Measurements from ENCODE around the gene MYRIP. TPM values are rescaled to one million over a fixed set of nuclear protein-coding genes. Genes with fewer than 3 reads are reported as not detected.
A peak's percentile ranks its signal among the peaks of the same experiment; 100 is the strongest.
"Not testable (repeated sequence)": the region's sequence is repeated elsewhere in the genome, so short reads cannot be mapped to it uniquely, and the experiment has no call there.

MYRIP gene
- total RNA-seq, 1 experiment from 2014 or later, result not detected

GRCh38 chr3:40009991-40010390 lies 200.6 kb downstream of the MYRIP start:
- DNase-seq (ENCODE audit: low spot score), result peak; percentile 71
- in situ Hi-C loops (cut with HindIII; ENCODE audit: low sequenced_read_pairs), result no loop called here

- DNase-seq (ENCODE audit: low spot score), result no peak
- in situ Hi-C loops (cut with HindIII; ENCODE audit: low sequenced_read_pairs), result no loop called here
Observed at GRCh38 chr3:40012381-40012780, 203.0 kb downstream of the MYRIP start.

- DNase-seq (ENCODE audit: low spot score), result no peak
- in situ Hi-C loops (cut with HindIII; ENCODE audit: low sequenced_read_pairs), result no loop called here
Observed at GRCh38 chr3:40016391-40016790, 207.0 kb downstream of the MYRIP start.

DNA sequence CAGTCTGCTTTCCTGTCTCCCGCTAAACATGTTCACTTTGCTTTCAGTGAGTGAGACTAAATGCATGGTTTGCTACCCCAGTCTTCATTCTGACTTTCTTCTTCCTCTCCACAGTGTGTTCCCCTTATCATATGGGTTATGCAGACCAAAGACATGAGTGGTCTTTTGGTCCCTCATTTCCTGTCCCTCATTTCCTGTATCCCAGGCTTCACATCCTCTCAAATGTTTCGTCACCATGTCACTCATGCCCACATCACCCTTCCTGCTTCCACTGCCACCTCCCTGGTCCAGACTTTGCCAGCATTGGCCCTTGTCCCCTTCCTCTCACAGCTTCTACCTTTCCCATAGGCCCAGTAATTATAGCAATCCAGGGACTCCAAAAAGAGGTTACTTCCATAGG lies 209.0 kb downstream of the MYRIP start:
- no peak for DNase-seq (ENCODE audit: low spot score)
- in situ Hi-C loops (cut with HindIII; ENCODE audit: low sequenced_read_pairs), result no loop called here

DNA sequence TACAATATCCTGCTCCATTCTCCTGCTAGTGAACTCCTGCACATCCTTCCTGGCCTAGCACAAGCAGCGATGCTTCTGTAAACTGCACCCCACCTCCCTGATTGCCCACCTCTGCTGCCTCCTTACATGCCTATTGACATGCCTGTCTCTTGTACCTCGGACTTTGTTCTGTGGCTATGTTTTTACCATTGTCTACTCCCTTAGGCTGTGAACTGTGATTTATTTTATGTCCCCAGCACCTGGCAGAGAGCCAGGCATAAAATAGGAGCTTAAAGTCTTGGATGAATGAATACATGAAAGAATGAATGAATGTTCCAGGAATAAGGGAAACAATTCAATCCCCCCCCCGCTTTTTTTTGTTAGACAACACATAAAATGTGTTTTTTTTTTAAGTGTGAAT lies 210.0 kb downstream of the MYRIP start:
- DNase-seq (ENCODE audit: low spot score), result no peak
- in situ Hi-C loops (cut with HindIII; ENCODE audit: low sequenced_read_pairs), result no loop called here

DNA sequence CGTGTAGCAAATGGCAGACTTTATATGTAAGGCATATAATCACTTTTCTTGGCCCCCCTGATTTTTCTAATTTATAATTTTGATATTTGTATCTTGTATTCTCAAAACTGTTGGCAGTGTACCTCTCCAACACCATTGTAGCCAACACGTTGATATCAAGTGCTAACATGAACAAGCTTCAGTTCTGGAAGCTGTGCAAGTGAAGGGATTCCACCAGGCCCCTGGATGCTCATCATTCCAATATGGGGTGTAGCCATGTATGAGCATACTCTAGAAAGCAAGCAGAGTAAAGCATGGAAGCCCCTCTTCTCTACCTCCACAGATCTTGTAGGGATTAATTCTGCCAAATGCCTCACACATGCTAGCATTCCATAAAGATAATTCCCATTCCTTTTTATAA lies 211.3 kb downstream of the MYRIP start:
- no peak for DNase-seq (ENCODE audit: low spot score)
- in situ Hi-C loops (cut with HindIII; ENCODE audit: low sequenced_read_pairs), result no loop called here

GRCh38 chr3:40021338-40021737 lies 211.9 kb downstream of the MYRIP start:
- in situ Hi-C loops (cut with HindIII; ENCODE audit: low sequenced_read_pairs), result no loop called here
- DNase-seq (ENCODE audit: low spot score), result no peak

- in situ Hi-C loops (cut with HindIII; ENCODE audit: low sequenced_read_pairs), result no loop called here
Observed at GRCh38 chr3:40022297-40022827, 213.0 kb downstream of the MYRIP start.

DNA sequence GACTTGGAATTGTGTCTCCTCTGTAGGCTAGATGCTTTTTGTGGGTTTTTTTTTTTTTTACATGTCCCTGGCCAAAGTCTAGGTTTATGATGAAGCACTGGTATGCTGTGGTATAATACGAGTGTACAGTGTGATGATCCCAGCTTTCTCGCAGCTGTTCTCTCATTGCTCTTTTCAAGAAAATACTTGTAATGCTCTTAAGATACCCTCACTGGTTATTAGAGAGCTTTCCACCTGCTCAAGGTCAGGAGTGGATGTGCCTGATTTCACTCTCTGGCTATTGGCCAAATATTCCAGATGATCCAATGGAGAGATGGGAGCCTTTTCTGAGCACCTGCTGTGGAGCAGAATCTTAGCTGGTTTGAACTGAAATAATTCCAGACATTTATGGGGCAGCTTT lies 215.1 kb downstream of the MYRIP start:
- DNase-seq (ENCODE audit: low spot score), result no peak
- in situ Hi-C loops (cut with HindIII; ENCODE audit: low sequenced_read_pairs), result no loop called here

More at GRCh38 chr3:40022297-40022827, 213.0 kb downstream of the MYRIP start:
- no peak for DNase-seq (ENCODE audit: low spot score)

- DNase-seq (ENCODE audit: low spot score); in situ Hi-C loops (cut with HindIII; ENCODE audit: low sequenced_read_pairs): not testable (repeated sequence)
Observed at GRCh38 chr3:40025892-40026291, 216.5 kb downstream of the MYRIP start.

- no peak for DNase-seq (ENCODE audit: low spot score)
- in situ Hi-C loops (cut with HindIII; ENCODE audit: low sequenced_read_pairs), result no loop called here
Observed at GRCh38 chr3:40035177-40035576, 225.8 kb downstream of the MYRIP start.

- no peak for DNase-seq (ENCODE audit: low spot score)
- in situ Hi-C loops (cut with HindIII; ENCODE audit: low sequenced_read_pairs), result no loop called here
Observed at GRCh38 chr3:40037582-40037981, 228.2 kb downstream of the MYRIP start.

GRCh38 chr3:40042752-40043443 lies 233.5 kb downstream of the MYRIP start:
- peak; percentile 86 for DNase-seq (ENCODE audit: low spot score)
- in situ Hi-C loops (cut with HindIII; ENCODE audit: low sequenced_read_pairs), result no loop called here

GRCh38 chr3:40043444-40043755 lies 234.0 kb downstream of the MYRIP start:
- in situ Hi-C loops (cut with HindIII; ENCODE audit: low sequenced_read_pairs), result no loop called here
- no peak for DNase-seq (ENCODE audit: low spot score)

GRCh38 chr3:40044487-40044886 lies 235.1 kb downstream of the MYRIP start:
- DNase-seq (ENCODE audit: low spot score), result no peak
- in situ Hi-C loops (cut with HindIII; ENCODE audit: low sequenced_read_pairs), result no loop called here

DNA sequence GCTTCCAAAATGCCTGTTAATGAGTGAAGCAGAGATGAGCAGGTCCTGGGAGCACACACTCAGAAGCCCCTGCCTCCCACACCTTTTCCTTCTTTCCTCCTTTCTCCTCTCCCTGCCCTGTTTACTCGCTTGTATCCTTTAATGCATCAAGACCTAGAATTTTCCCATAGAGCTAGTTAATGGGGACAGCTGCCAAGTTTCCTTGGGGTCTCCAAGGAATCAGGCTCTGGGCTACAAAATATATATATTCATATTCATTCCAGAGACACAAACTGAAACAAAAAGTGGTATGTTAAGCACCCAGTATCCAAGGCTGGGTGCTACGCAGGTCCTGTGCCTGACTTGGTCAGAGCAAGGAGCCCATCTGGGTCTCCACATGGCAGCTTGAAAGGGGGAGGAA lies 235.6 kb downstream of the MYRIP start:
- in situ Hi-C loops (cut with HindIII; ENCODE audit: low sequenced_read_pairs), result no loop called here
- DNase-seq (ENCODE audit: low spot score), result no peak

DNA sequence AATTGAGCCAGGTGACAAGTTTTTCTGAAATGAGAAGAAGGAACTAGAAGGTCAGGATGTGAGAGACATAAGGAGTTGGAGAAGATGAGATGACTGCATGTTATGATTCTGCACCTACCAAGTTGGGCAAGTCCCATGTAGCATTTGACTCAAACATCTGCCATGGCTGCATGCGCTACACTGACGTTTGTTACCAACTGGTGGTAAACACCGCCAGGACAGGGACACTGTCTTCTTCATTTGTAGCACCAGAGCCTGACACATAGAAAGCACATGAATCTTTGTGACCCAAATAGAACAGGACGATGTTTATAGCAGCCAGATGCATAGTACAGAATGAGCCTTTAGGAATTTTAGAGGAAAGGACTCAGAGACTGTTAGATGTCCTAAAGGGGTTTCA lies 236.7 kb downstream of the MYRIP start:
- in situ Hi-C loops (cut with HindIII; ENCODE audit: low sequenced_read_pairs), result no loop called here
- DNase-seq (ENCODE audit: low spot score), result no peak

- in situ Hi-C loops (cut with HindIII; ENCODE audit: low sequenced_read_pairs), result no loop called here
- no peak for DNase-seq (ENCODE audit: low spot score)
Observed at GRCh38 chr3:40047406-40047805, 238.0 kb downstream of the MYRIP start.

GRCh38 chr3:40053663-40054062 lies 244.3 kb downstream of the MYRIP start:
- DNase-seq (ENCODE audit: low spot score), result no peak
- in situ Hi-C loops (cut with HindIII; ENCODE audit: low sequenced_read_pairs), result no loop called here

GRCh38 chr3:40054568-40055222 lies 245.3 kb downstream of the MYRIP start:
- in situ Hi-C loops (cut with HindIII; ENCODE audit: low sequenced_read_pairs), result no loop called here
- peak; percentile 33 for DNase-seq (ENCODE audit: low spot score)

DNA sequence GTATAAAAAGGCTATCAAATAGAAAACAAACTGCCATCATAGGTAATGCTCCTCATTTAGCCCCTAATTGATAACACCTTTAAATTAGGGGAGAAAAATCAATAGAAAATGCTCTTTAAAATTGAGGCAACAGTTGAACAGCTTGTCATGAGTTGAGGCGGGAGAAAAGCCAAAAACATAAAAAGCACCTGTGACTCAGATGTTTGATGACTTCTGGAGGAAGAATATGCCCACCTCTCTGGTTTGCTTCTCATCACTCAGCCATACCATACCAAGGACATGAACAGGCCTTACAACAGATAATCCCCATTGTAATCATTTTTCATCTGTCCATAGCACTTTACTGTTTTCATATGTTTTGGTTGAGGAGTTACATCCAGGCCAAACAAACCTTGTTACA lies 246.0 kb downstream of the MYRIP start:
- DNase-seq (ENCODE audit: low spot score), result peak; percentile 41
- in situ Hi-C loops (cut with HindIII; ENCODE audit: low sequenced_read_pairs), result no loop called here

Data from G401 (cell line).